ENCODE results near the gene MTHFD2L. TPM values are rescaled to one million over a fixed set of nuclear protein-coding genes. Genes with fewer than 3 reads are reported as not detected.

MTHFD2L gene
- total RNA-seq, 1 experiment from 2014 or later, result 11.6 TPM

DNA sequence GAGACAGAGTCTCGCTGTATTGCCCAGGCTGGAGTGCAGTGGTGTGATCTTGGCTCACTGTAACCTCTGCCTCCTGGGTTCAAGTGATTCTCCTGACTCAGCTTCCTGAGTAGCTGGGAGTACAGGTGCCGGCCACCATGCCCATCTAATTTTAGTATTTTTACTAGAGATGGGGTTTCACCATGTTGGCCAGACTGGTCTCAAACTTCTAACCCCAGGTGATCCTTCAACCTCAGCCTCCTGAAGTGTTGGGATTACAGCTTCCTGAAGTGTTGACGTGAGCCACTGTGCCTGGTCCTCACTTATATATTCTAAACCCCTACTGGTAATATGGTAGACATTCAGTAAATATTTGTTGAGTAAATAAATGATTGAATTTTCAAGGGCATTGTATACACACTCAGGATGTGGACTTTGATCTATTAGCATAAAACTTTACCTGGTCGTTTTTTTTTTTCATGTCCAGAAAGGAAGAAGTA is 33.0 kb downstream of the MTHFD2L start:
- H3K79me2 ChIP-seq (ENCODE audit: insufficient read depth, low read length), result no peaks in the 10 kb centered on the region
- H2AFZ ChIP-seq (ENCODE audit: low read length), result no peak overlapping the region
- Mint-ChIP-seq H3K27me3 (ENCODE audit: low read depth) (no peaks in the 10 kb centered on the region), H3K27ac (no peak overlapping the region), H3K36me3 (ENCODE audit: insufficient read depth in 1 of 3, low read depth in 3 of 3) (no peaks in the 10 kb centered on the region), H3K4me1 (peaks cover 11 to 12% of the 10 kb centered on the region in 2 experiments), H3K4me3 (no peak overlapping the region), H3K9me3 (no peaks in the 10 kb centered on the region)
- no peak overlapping the region for H3K4me2 ChIP-seq (ENCODE audit: insufficient read depth, insufficient read length, low read length)
- no peak overlapping the region for H3K4ac ChIP-seq (ENCODE audit: low read depth, low read length)
- no peak overlapping the region for H3K23ac ChIP-seq (ENCODE audit: insufficient read length, low read depth, low read length)
- H2BK5ac ChIP-seq (ENCODE audit: insufficient read length, low read length), result no peak overlapping the region
- H3K56ac ChIP-seq (ENCODE audit: insufficient read length, low read depth, low read length), result no peak overlapping the region
- H3K9ac ChIP-seq (ENCODE audit: extremely low read depth, insufficient read length, low read length), result no peak overlapping the region
- H2BK15ac ChIP-seq (ENCODE audit: low read depth, low read length), result no peak overlapping the region
- no peaks in the 10 kb centered on the region for H3K23me2 ChIP-seq (ENCODE audit: insufficient read length, low read depth, low read length, poor library complexity, severe bottlenecking)
- no CpG with 5 or more reads among the region's 4 CpGs for WGBS (ENCODE audit: extremely low coverage, insufficient read length, low lambda C conversion rate)
- H3T11ph ChIP-seq (ENCODE audit: low read length), result no peak overlapping the region
- H3K14ac ChIP-seq (ENCODE audit: insufficient read depth, low read length), result no peak overlapping the region
- H4K91ac ChIP-seq (ENCODE audit: insufficient read length, low read depth, low read length), result no peak overlapping the region
- H2BK120ac ChIP-seq (ENCODE audit: low read depth, low read length, poor library complexity, severe bottlenecking), result no peak overlapping the region
- no peaks in the 10 kb centered on the region for H3K9me3 ChIP-seq (ENCODE audit: control insufficient read depth, low read depth, low read length)
- H3K18ac ChIP-seq (ENCODE audit: insufficient read length, low read depth, low read length), result no peak overlapping the region
- no peak overlapping the region for H2AK5ac ChIP-seq (ENCODE audit: insufficient read length, low read length)
- H2BK12ac ChIP-seq (ENCODE audit: insufficient read length, low read depth, low read length), result no peak overlapping the region
- H4K20me1 ChIP-seq (ENCODE audit: control insufficient read depth, insufficient read depth, insufficient read length), result no peaks in the 10 kb centered on the region
- no peaks in the 10 kb centered on the region for H3K4me1 ChIP-seq (ENCODE audit: insufficient read depth, low read length)
- H3K27me3 ChIP-seq (ENCODE audit: insufficient read depth, low read length), result no peaks in the 10 kb centered on the region
- no peak overlapping the region for H4K5ac ChIP-seq (ENCODE audit: insufficient read length, low read depth, low read length)
- H3K79me1 ChIP-seq (ENCODE audit: insufficient read depth, low read depth, low read length, poor library complexity, severe bottlenecking), result no peaks in the 10 kb centered on the region
- TF ChIP-seq, protein P1, sequence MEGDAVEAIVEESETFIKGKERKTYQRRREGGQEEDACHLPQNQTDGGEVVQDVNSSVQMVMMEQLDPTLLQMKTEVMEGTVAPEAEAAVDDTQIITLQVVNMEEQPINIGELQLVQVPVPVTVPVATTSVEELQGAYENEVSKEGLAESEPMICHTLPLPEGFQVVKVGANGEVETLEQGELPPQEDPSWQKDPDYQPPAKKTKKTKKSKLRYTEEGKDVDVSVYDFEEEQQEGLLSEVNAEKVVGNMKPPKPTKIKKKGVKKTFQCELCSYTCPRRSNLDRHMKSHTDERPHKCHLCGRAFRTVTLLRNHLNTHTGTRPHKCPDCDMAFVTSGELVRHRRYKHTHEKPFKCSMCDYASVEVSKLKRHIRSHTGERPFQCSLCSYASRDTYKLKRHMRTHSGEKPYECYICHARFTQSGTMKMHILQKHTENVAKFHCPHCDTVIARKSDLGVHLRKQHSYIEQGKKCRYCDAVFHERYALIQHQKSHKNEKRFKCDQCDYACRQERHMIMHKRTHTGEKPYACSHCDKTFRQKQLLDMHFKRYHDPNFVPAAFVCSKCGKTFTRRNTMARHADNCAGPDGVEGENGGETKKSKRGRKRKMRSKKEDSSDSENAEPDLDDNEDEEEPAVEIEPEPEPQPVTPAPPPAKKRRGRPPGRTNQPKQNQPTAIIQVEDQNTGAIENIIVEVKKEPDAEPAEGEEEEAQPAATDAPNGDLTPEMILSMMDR (conservative IDR thresholded peaks at IDR 0.05), result no peak
- H4K8ac ChIP-seq (replicated peaks; ENCODE audit: insufficient read length, low read depth, low read length), result no peak overlapping the region
- DNase-seq, result no peak
- no peak overlapping the region for H2BK20ac ChIP-seq (ENCODE audit: low read depth, low read length, poor library complexity, severe bottlenecking)
- no peak overlapping the region for H3K27ac ChIP-seq (ENCODE audit: insufficient read length, low read depth, low read length)

All from H9 (cell line).